ENCODE data around the gene TPPP2.
"Not testable (repeated sequence)": the region's sequence is repeated elsewhere in the genome, so short reads cannot be mapped to it uniquely, and the experiment has no call there.

The TPPP2 gene

DNA sequence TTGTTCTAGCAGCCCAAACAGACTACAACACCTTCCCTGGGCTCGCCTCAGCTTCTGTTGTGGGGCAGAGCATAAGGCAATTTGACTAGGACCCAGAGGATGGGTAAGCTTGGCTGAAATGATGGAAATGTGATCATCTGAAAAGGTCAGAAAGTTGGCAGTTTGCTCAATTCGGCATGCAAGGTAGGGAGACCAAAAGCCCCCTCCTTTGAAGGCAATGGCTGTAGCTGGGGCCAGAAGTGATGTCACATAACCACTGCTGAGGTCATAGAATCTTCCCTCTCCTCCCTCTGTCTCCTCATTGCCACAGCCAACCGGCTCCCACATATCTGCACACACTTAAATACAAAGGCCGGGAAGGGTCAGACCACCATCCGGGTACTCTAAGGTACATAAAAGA lies at the start of gene TPPP2:
TSS of gene TPPP2 (plus strand) at position 301 of the 400 bp plus-strand sequence. CDS start 365 bp downstream, outside the sequence.
- DNase-seq = no peak

GRCh38 chr14:20980906-20981305 lies 49.1 kb upstream of the TPPP2 start:
- DNase-seq = no peak

GRCh38 chr14:20982646-20983369 lies 47.2 kb upstream of the TPPP2 start:
- no peak for DNase-seq

DNA sequence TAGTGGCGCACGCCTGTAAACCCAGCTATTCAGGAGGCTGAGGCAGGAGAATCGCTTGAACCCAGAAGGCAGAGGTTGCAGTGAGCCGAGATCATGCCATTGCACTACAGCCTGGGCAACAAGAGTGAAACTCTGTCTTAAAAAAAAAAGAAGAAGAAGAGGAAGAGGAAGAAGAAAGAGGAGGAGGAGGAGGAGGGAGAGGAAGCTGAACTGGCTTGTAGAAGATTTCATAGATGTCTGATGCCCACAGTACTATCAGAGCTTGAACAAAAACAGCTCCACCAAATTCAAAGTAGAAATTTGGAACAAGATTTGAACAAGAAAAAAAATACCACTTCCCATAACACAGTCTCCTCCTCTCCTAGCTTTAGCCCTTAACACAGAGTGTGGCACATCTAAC lies 44.4 kb upstream of the TPPP2 start:
- not testable (repeated sequence) for DNase-seq

GRCh38 chr14:20986811-20987210 lies 43.2 kb upstream of the TPPP2 start:
- no peak for DNase-seq

GRCh38 chr14:20988717-20989470 lies 41.1 kb upstream of the TPPP2 start:
- no peak for DNase-seq

DNA sequence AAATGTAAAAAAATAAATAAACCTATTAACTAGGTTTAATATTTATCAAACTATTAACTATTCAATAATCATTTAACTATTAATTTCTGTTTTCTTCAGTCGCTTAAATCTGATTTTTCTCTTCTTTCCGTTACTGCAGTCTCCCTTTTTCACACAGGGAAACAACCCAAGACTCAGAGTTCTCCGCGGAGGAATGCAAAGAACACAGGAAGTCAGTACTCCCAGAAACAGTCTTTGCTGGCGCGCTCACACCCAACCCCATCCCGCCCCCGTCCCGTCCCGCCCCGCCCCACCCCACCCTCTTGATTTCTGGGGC lies 40.6 kb upstream of the TPPP2 start:
- DNase-seq = no peak

DNA sequence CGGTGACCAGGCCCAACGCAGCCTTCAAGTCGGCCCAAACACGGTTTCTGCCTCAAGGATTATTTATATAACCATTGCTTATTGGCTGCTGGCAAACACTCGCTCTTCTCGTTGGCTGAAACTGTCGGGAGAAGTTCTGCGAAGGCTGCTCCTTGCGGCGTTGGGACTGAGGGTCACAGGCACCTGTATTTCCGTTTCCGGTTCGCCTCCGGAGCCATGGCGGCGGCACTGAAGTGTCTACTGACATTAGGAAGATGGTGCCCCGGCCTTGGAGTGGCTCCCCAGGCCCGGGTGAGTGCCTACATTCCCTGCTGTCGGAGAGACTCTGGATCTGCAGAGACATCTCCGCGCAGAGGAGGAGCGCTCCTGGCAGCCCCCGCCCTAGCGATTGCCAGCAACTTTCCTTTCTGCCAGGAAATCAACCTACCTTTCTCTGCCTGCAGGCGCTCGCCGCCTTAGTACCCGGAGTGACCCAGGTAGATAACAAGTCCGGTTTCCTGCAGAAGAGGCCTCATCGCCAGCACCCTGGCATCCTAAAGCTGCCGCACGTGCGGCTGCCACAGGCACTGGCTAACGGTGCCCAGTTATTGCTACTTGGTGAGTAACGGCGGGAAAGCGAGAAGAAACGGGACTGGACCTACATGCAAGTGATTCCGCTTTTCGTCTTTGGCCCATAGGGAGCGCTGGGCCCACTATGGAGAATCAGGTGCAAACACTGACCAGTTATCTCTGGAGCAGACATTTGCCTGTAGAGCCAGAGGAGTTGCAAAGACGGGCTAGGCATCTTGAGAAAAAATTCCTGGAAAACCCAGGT lies 40.0 kb upstream of the TPPP2 start, which contains the start of gene METTL17:
TSS of gene METTL17 (plus strand) at position 194 of the 814 bp plus-strand sequence. CDS start at position 217, 23 bp downstream.
- DNase-seq = peak; percentile 98 to 99

DNA sequence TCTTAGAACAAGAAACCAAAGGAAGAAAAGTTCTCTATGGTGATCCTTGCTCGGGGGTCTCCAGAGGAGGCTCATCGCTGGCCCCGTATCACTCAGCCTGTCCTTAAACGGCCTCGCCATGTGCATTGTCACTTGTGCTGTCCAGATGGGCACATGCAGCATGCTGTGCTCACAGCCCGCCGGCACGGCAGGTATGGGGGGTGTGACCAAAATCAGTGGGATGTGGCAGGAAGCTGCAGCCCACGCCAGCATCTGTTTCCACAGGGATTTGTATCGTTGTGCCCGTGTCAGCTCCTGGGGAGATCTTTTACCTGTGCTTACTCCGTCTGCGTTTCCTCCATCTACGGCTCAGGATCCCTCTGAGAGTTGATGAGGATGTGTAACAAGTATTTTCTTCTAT lies 33.5 kb upstream of the TPPP2 start:
- DNase-seq = no peak

GRCh38 chr14:20997115-20997514 lies 32.9 kb upstream of the TPPP2 start:
- DNase-seq = no peak

DNA sequence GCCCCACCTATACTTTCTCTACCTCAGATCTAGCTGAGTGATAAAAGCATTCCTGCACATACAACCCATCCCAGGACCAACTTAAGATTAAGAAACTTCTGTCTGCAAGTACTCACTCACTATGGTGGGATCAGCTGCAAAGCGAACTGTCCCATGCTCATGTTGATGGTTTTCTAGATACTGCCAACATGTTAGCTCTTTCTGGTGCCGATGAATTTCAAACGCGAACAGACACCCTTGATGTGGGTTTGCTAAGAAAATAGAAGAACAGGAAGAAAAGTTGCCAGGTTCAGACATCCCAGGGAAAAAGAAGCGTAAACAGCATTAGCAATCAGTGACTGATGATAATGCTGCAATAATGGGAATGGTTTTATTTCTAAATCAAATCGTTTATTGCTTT lies 32.5 kb upstream of the TPPP2 start:
- no peak for DNase-seq

DNA sequence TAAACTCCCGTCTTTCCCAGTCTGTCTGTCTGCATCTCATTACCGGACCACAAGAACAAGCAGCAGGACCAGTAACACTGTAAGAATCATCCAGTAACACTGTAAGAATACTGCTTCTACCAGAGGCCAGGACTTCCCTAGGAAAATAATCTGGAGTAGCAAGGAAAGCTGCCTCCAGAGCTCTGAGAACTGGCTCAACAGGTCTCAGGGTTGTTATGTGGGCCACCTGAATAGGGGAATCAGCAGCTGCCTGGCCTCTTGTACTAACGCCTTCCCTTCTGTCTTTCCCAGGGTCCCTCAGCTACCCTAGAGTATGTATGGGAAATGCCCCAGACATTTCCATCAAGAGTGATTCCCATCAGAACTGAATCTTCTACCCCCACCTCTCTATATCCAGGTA lies 31.9 kb upstream of the TPPP2 start:
- DNase-seq = no peak

DNA sequence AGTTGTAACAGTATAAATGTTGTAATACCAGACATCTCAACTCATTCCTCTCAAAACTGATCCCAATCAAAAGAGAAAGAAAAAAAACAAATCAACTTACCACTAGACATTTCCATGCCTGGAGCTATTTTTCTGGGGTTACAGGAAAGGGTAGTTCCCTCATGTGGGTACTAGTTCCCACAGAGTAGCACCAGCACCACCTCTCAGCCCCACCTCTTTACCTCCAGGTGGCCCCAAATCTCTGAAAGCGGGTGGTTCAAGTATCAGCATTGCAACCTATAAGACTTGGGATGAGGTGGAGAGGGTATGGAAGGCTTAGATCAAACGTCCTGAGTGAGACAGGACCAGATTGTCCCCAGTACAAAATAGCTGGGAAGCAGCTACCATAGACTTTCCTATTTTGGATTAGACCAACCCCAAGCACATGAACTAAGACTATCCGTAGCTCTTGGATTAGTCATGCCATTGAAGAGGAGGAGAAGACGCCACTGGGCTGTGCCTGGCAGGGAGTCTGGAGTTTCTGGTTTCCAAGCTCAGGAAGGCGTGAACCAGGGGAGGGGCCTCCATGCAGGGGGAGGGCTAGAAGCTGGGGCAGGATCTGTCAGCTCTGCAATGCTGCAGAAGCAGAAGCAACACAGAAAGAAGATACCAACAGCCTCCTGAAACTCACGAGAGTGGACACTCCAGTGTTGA lies 31.2 kb upstream of the TPPP2 start, which contains the start of gene SLC39A2:
TSS of gene SLC39A2 (plus strand) at position 620 of the 693 bp plus-strand sequence. CDS start 154 bp downstream, outside the sequence.
- DNase-seq = no peak

- DNase-seq = no peak
Measured at GRCh38 chr14:20999591-20999990, 30.4 kb upstream of the TPPP2 start.

- no peak for DNase-seq
Measured at GRCh38 chr14:21001218-21001617, 28.8 kb upstream of the TPPP2 start.

DNA sequence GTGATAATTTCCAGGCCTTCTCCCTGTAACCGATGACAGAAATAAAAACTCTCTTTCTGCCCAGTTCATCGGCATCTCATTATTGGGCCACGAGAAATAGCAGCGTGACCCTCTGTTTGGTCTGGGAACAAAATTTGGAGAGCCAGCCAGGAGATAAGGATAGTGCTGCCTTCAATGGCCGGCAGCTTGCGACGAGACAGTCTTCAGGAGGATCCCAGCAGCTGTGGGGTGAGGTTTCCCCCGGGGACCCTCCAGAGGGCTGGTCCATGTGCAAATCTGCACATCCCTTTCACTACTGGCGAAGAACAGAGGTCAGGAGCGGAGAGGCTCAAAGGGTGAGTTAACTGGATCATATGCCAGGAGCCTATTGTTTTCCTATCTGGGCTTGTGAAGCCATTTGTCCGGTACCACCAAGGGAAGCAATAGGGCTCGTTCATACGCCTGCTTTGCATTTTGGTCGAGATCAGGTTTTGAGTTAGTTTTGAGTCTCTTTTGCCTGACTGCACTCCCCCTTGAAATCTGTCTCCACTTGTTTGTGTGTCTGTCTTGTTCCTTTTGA lies 26.1 kb upstream of the TPPP2 start:
- DNase-seq = no peak

GRCh38 chr14:21009721-21010120 lies 20.3 kb upstream of the TPPP2 start:
- DNase-seq = not testable (repeated sequence)

DNA sequence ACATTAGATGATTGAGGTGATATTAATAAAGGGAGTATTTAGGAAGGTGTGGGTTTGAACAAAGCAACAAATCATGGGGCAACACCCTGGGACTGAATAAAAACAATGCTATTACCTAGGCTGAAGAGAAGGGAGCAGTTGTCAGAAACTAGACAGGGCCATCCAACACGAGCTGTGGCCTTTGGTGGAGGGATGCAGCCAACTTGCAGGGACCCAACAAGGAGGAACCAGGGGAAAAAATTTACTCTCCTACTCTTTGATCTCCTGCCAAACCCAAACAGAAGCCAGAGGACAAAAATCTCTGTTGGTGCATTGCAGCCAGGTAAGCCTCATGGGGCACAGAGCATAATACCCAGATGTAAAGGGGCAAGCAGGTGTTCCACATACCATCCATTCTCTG lies 18.9 kb upstream of the TPPP2 start:
- DNase-seq = no peak

GRCh38 chr14:21014761-21015190 lies 15.2 kb upstream of the TPPP2 start:
- peak; percentile 73 to 95 for DNase-seq

GRCh38 chr14:21015312-21015711 lies 14.7 kb upstream of the TPPP2 start:
- no peak for DNase-seq

GRCh38 chr14:21016413-21017190 lies 13.4 kb upstream of the TPPP2 start:
- no peak for DNase-seq

Measured in NCI-H524 (cell line).